Activated CD4-positive, alpha-beta T cell treated with anti-CD3 and anti-CD28 coated beads, Interleukin-2, amount 10 ng/mL, durations not matched to agents 7 days and 5 days (primary cell): ENCODE measurements around the gene MAN1A2. TPM values are rescaled to one million over a fixed set of nuclear protein-coding genes. Genes with fewer than 3 reads are reported as not detected.

Source experiments
- CTCF ChIA-PET: fragments of 350-600 bp; sonication (Branson Sonifier 250); formaldehyde crosslinking; loops from one replicate; lab custom pipeline; 2021; ENCODE audit warnings: antibody characterized with exemption; lab: Charles Lee
- POLR2A ChIA-PET: fragments of 350-600 bp; sonication (Branson Sonifier 250); formaldehyde crosslinking; loops from one replicate; lab custom pipeline; 2021; ENCODE audit warnings: antibody characterized with exemption; lab: Charles Lee
- DNase-seq: peaks from one replicate; pipeline ENCODE4 v3.0.0-alpha.2; 2020
- H3K27ac Mint-ChIP-seq: one replicate; pipeline ENCODE4 v1.8.0; 2021; ENCODE audit warnings: mild to moderate bottlenecking, moderate library complexity, mixed read lengths
- H3K27me3 Mint-ChIP-seq: one replicate; pipeline ENCODE4 v1.8.0; 2021; ENCODE audit warnings: mixed read lengths
- H3K36me3 Mint-ChIP-seq: one replicate; pipeline ENCODE4 v1.8.0; 2021; ENCODE audit warnings: low read depth, mixed read lengths
- H3K4me1 Mint-ChIP-seq: one replicate; pipeline ENCODE4 v1.8.0; 2021; ENCODE audit warnings: mixed read lengths
- H3K4me3 Mint-ChIP-seq: one replicate; pipeline ENCODE4 v1.8.0; 2021; ENCODE audit warnings: mild to moderate bottlenecking, moderate library complexity, mixed read lengths
- H3K9me3 Mint-ChIP-seq: one replicate; pipeline ENCODE4 v1.8.0; 2021; ENCODE audit warnings: mixed read lengths
- total RNA-seq, 2 experiments: library from RNA; stranded (reverse); gene quantifications; one replicate each; pipeline ENCODE4 v1.2.3, GENCODE V29; 2021

MAN1A2 gene
- total RNA-seq, 2 experiments from 2014 or later, result 35.0 to 38.8 TPM

GRCh38 chr1:117567976-117568375 is 200.7 kb downstream of the MAN1A2 start:
- no peak overlapping the region for H3K4me3 Mint-ChIP-seq
- peaks cover 6% of the 10 kb centered on the region for H3K27me3 Mint-ChIP-seq
- ChIA-PET CTCF (interaction anchor here (1.9 kb wide), 1 partner anchor 21 kb away, joined by 5 read pairs; no protein-coding TSS in a partner anchor), POLR2A (no interaction called here)
- peaks cover 32% of the 10 kb centered on the region for H3K4me1 Mint-ChIP-seq
- no peak overlapping the region for H3K27ac Mint-ChIP-seq
- no peaks in the 10 kb centered on the region for H3K9me3 Mint-ChIP-seq
- DNase-seq, result no peak
- no peaks in the 10 kb centered on the region for H3K36me3 Mint-ChIP-seq

- CTCF ChIA-PET, result interaction anchor here (1.9 kb wide), 1 partner anchor 20 kb away, joined by 5 read pairs; no protein-coding TSS in a partner anchor
- Mint-ChIP-seq H3K4me1 (peaks cover 40% of the 10 kb centered on the region), H3K36me3 (no peaks in the 10 kb centered on the region), H3K9me3 (no peaks in the 10 kb centered on the region), H3K27ac (no peak overlapping the region), H3K4me3 (no peak overlapping the region), H3K27me3 (peaks cover 6% of the 10 kb centered on the region)
- POLR2A ChIA-PET, result no interaction called here
- no peak for DNase-seq
Observed at GRCh38 chr1:117568999-117569398, 201.8 kb downstream of the MAN1A2 start.

DNA sequence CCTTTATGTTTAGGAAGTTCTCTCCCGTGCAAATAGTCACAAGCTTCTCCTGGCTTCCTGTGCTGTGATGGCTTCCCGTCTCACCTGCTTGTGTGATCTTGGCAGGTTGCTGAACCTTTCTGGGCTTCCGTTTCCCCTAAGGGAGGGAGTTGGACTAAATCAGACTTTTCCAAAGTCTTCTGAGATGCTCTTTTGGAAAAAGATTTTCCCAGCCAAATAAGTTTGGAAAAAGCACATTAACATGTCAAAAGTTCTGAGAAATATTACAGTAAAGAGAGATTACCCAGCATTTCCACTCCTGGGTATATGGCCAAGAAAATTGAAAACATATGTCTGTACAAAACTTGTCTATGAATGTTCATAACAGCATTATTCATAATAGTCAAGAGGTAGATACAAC is 202.6 kb downstream of the MAN1A2 start:
- Mint-ChIP-seq H3K27ac (no peak overlapping the region), H3K27me3 (peaks cover 6% of the 10 kb centered on the region), H3K4me1 (peaks cover 42% of the 10 kb centered on the region), H3K9me3 (no peaks in the 10 kb centered on the region), H3K4me3 (no peak overlapping the region), H3K36me3 (no peaks in the 10 kb centered on the region)
- no peak for DNase-seq
- ChIA-PET CTCF (no interaction called here), POLR2A (no interaction called here)

- H3K4me1 Mint-ChIP-seq, result peaks cover 42% of the 10 kb centered on the region
- peaks cover 6% of the 10 kb centered on the region for H3K27me3 Mint-ChIP-seq
- ChIA-PET POLR2A (no interaction called here), CTCF (no interaction called here)
- no peaks in the 10 kb centered on the region for H3K9me3 Mint-ChIP-seq
- H3K27ac Mint-ChIP-seq, result no peak overlapping the region
- no peak for DNase-seq
- no peak overlapping the region for H3K4me3 Mint-ChIP-seq
- H3K36me3 Mint-ChIP-seq, result no peaks in the 10 kb centered on the region
Observed at GRCh38 chr1:117570988-117571409, 203.8 kb downstream of the MAN1A2 start.

DNA sequence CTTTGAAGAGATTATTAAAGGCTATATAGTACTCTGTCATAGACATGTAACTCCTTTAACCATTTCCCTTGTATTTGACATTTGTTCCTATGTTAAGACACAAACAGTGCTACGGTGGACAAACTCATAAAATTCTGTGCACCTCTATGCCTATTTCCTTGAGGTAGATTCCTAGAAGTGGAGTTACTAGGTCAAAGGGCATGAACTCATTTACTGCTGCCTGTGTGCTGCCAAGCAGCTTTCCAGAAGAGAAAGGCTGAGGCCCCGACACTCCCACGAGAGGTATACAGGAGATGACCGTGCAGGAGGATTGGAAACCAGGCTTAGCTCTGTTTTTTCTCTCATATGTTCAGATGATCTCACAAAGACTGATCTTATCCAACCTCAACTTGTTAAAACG is 204.2 kb downstream of the MAN1A2 start:
- no peak for DNase-seq
- no peak overlapping the region for H3K4me3 Mint-ChIP-seq

GRCh38 chr1:117572546-117572945 is 205.3 kb downstream of the MAN1A2 start:
- H3K36me3 Mint-ChIP-seq, result no peaks in the 10 kb centered on the region
- H3K4me1 Mint-ChIP-seq, result peaks cover 42% of the 10 kb centered on the region
- CTCF ChIA-PET, result interaction anchor here (1.2 to 2.3 kb wide), 3 partner anchors 11 to 102 kb away, joined by 3 to 6 read pairs (median 5); no protein-coding TSS in a partner anchor
- H3K9me3 Mint-ChIP-seq, result no peaks in the 10 kb centered on the region
- H3K27me3 Mint-ChIP-seq, result peaks cover 6% of the 10 kb centered on the region
- peak; percentile 51 for DNase-seq
- H3K4me3 Mint-ChIP-seq, result no peak overlapping the region
- H3K27ac Mint-ChIP-seq, result peak overlapping the region; percentile 78
- POLR2A ChIA-PET, result no interaction called here

More for the DNA sequence above, 204.2 kb downstream of the MAN1A2 start:
- no peak overlapping the region for H3K27ac Mint-ChIP-seq
- H3K4me1 Mint-ChIP-seq, result peaks cover 42% of the 10 kb centered on the region
- H3K9me3 Mint-ChIP-seq, result no peaks in the 10 kb centered on the region
- peaks cover 6% of the 10 kb centered on the region for H3K27me3 Mint-ChIP-seq
- ChIA-PET CTCF (no interaction called here), POLR2A (no interaction called here)
- H3K36me3 Mint-ChIP-seq, result no peaks in the 10 kb centered on the region

DNA sequence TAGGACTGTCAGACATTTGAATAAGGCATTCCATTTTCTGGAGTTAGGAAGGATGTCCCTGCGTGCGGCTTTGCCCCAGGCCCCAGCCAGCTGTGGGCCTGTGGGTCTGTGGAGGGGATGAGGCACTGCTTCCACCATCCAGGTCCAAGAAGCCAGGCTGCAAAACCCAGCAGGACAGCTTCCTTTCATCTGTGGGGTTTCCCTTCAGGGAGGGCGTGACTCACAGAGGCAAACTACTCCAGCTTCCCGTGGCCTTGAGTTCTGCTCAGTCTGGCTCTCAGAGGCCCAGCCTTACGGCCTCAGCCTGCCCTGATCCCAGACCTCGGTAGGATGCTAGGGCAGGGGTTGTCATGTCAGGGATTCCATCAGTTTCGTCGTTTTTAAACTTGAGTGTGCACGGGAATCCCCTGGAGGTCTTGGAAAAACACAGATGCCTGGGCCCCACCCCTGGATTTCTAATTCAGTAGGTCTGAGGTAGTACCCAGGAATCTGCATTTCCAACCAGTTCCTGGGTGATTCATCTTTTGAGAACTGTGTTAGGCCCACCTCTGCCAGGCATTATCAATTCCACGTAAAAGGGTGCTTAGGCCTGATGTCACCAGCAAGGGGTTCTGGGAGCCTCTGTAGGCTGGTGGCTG is 206.3 kb downstream of the MAN1A2 start:
- H3K27me3 Mint-ChIP-seq, result peaks cover 6% of the 10 kb centered on the region
- no peaks in the 10 kb centered on the region for H3K9me3 Mint-ChIP-seq
- CTCF ChIA-PET, result interaction anchor here (0.8 to 2.3 kb wide), 4 partner anchors 12 to 101 kb away, joined by 3 to 6 read pairs (median 4); no protein-coding TSS in a partner anchor
- H3K36me3 Mint-ChIP-seq, result no peaks in the 10 kb centered on the region
- H3K27ac Mint-ChIP-seq, result peak overlapping the region; percentile 78
- POLR2A ChIA-PET, result no interaction called here
- DNase-seq, result peak; percentile 19
- H3K4me3 Mint-ChIP-seq, result no peak overlapping the region
- peaks cover 42% of the 10 kb centered on the region for H3K4me1 Mint-ChIP-seq

- Mint-ChIP-seq H3K27ac (peak overlapping the region; percentile 64), H3K36me3 (no peaks in the 10 kb centered on the region), H3K4me1 (peaks cover 42% of the 10 kb centered on the region), H3K4me3 (no peak overlapping the region), H3K27me3 (peaks cover 6% of the 10 kb centered on the region), H3K9me3 (no peaks in the 10 kb centered on the region)
- no peak for DNase-seq
- ChIA-PET POLR2A (interaction anchor here (0.5 kb wide), 1 partner anchor 458 kb away, joined by 4 read pairs; no protein-coding TSS in a partner anchor), CTCF (interaction anchor here (0.8 to 2.3 kb wide), 7 partner anchors 9 to 100 kb away, joined by 3 to 6 read pairs (median 4); no protein-coding TSS in a partner anchor)
Observed at GRCh38 chr1:117574161-117574835, 207.0 kb downstream of the MAN1A2 start.

GRCh38 chr1:117575586-117576225 is 208.5 kb downstream of the MAN1A2 start:
- Mint-ChIP-seq H3K27ac (no peak overlapping the region), H3K27me3 (peaks cover 2% of the 10 kb centered on the region), H3K9me3 (no peaks in the 10 kb centered on the region), H3K4me3 (no peak overlapping the region), H3K4me1 (peaks cover 34% of the 10 kb centered on the region), H3K36me3 (no peaks in the 10 kb centered on the region)
- ChIA-PET CTCF (interaction anchor here (1.2 to 1.5 kb wide), 4 partner anchors 9 to 99 kb away, joined by 3 to 5 read pairs (median 3); no protein-coding TSS in a partner anchor), POLR2A (no interaction called here)
- DNase-seq, result no peak

GRCh38 chr1:117576236-117576635 is 209.0 kb downstream of the MAN1A2 start:
- H3K4me3 Mint-ChIP-seq, result no peak overlapping the region
- H3K9me3 Mint-ChIP-seq, result no peaks in the 10 kb centered on the region
- H3K27me3 Mint-ChIP-seq, result no peaks in the 10 kb centered on the region
- H3K4me1 Mint-ChIP-seq, result peaks cover 29% of the 10 kb centered on the region
- POLR2A ChIA-PET, result no interaction called here
- no peaks in the 10 kb centered on the region for H3K36me3 Mint-ChIP-seq
- DNase-seq, result no peak
- CTCF ChIA-PET, result interaction anchor here (1.2 to 1.5 kb wide), 3 partner anchors 10 to 98 kb away, joined by 3 to 5 read pairs (median 3); no protein-coding TSS in a partner anchor
- H3K27ac Mint-ChIP-seq, result no peak overlapping the region

- H3K4me3 Mint-ChIP-seq, result no peak overlapping the region
- H3K27me3 Mint-ChIP-seq, result no peaks in the 10 kb centered on the region
- CTCF ChIA-PET, result interaction anchor here (0.8 to 0.9 kb wide), 3 partner anchors 14 to 104 kb away, joined by 3 read pairs; no protein-coding TSS in a partner anchor
- no peak for DNase-seq
- POLR2A ChIA-PET, result no interaction called here
- H3K36me3 Mint-ChIP-seq, result no peaks in the 10 kb centered on the region
- H3K9me3 Mint-ChIP-seq, result no peaks in the 10 kb centered on the region
- H3K27ac Mint-ChIP-seq, result no peak overlapping the region
- peaks cover 18% of the 10 kb centered on the region for H3K4me1 Mint-ChIP-seq
Observed at GRCh38 chr1:117577191-117577885, 210.1 kb downstream of the MAN1A2 start.

- no peaks in the 10 kb centered on the region for H3K9me3 Mint-ChIP-seq
- ChIA-PET POLR2A (no interaction called here), CTCF (interaction anchor here (0.8 to 1.8 kb wide), 2 partner anchors 10 to 42 kb away, joined by 3 to 4 read pairs; no protein-coding TSS in a partner anchor)
- H3K4me3 Mint-ChIP-seq, result no peak overlapping the region
- peaks cover 7% of the 10 kb centered on the region for H3K4me1 Mint-ChIP-seq
- H3K27me3 Mint-ChIP-seq, result no peaks in the 10 kb centered on the region
- no peak for DNase-seq
- H3K36me3 Mint-ChIP-seq, result no peaks in the 10 kb centered on the region
- H3K27ac Mint-ChIP-seq, result no peak overlapping the region
Observed at GRCh38 chr1:117578466-117578865, 211.2 kb downstream of the MAN1A2 start.
